ENCODE data around the gene GPSM1. TPM values are rescaled to one million over a fixed set of nuclear protein-coding genes. Genes with fewer than 3 reads are reported as not detected.

GPSM1 gene
- total RNA-seq, 1 experiment from 2014 or later = 26.4 TPM

DNA sequence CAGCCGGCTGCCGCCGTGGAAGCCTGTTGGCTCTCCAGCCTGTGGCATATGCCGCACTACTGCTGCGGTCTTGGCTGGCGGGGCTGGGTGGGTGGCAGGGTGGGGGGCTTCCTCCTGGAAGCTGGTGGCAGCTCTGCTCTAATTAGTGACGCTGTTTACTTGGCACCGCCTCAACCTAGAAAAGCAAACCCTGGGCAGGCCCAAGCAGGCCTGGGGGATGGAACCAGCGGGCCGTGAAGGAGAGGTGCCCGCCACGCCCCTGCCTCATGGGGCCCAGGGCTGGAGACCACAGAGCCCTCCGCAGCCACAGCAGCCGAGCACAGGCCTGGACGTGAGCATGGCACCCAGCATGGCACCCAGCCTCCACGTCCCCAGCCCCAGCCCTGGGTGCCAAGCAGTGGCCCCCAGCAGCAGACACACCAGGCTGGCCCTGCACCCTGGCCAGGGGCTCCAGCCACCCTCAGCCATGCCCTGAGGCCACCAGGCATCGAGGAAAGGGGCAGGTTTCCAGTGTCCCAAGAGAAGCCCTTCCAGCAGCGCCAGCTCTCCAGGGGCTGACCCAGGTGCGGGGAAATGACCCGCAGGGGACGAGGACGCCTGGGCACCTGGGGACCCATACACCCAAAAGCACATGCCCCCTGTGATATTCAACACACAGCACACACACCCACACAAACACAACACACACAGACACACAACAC, 18.1 kb upstream of the GPSM1 start:
- Histone ChIP-seq H3K27me3 (ENCODE audit: insufficient read depth, low read length) (no peaks in the 10 kb centered on the region), H2AFZ (ENCODE audit: low read depth, low read length, poor library complexity, severe bottlenecking) (no peak overlapping the region), H3K79me2 (ENCODE audit: insufficient read depth, low read length) (no peaks in the 10 kb centered on the region), H3K4me2 (ENCODE audit: low read length) (no peak overlapping the region), H3K4me3 (replicated peaks in 1 of 2; ENCODE audit: low read depth in 1 of 2, low read length in 2 of 2) (no peak overlapping the region), H4K20me1 (ENCODE audit: insufficient read depth) (no peaks in the 10 kb centered on the region), H3K36me3 (ENCODE audit: control insufficient read depth in 1 of 2, insufficient read depth in 2 of 2, low read length in 2 of 2) (no peaks in the 10 kb centered on the region), H3K9ac (ENCODE audit: low read length) (no peak overlapping the region), H3K4me1 (ENCODE audit: control insufficient read depth in 1 of 2, insufficient read depth in 2 of 2, low read length in 2 of 2) (peaks cover 13 to 19% of the 10 kb centered on the region in 2 experiments), H3K27ac (ENCODE audit: low read depth, low read length) (peak overlapping the region; percentile 13; the same call in 1 of the 2 replicates), H3K9me3 (ENCODE audit: control insufficient read depth in 1 of 2, insufficient read depth in 1 of 2, low read depth in 1 of 2, low read length in 2 of 2) (peaks cover 0 to 5% of the 10 kb centered on the region in 2 experiments; a peak in 2 of 4 replicates), H3K9me2 (ENCODE audit: insufficient read depth) (no peaks in the 10 kb centered on the region)
- RAD21 ChIA-PET (ENCODE audit: low non-redundant PET in 1 of 2, low total read pairs in 2 of 2, uncharacterized antibody in 2 of 2, unreplicated experiment in 2 of 2) = no interaction called here
- ATAC-seq (no peak), DNase-seq (ENCODE audit: low read depth, low spot score) (no peak)
- POLR2A ChIA-PET = no interaction called here
- TF ChIP-seq POLR2AphosphoS5 (IDR thresholded peaks at IDR 0.05; ENCODE audit: low read depth, low read length) (no peak), ELF1 (IDR thresholded peaks at IDR 0.05; ENCODE audit: borderline replicate concordance, low read depth) (no peak), EZH2 (IDR thresholded peaks at IDR 0.05) (no peak), SIN3A (IDR thresholded peaks at IDR 0.05; ENCODE audit: low read depth) (no peak), JUND (IDR thresholded peaks at IDR 0.05) (no peak), ZNF274 (IDR thresholded peaks at IDR 0.05; ENCODE audit: low read depth, low read length) (no peak), CEBPB (IDR thresholded peaks at IDR 0.05; ENCODE audit: low read depth) (no peak), FOSL1 (IDR thresholded peaks at IDR 0.05; ENCODE audit: low read depth) (no peak), TCF7L2 (IDR thresholded peaks at IDR 0.05; ENCODE audit: borderline replicate concordance, extremely low read depth, insufficient read depth, insufficient read length) (no peak), CBX3 (IDR thresholded peaks at IDR 0.05; ENCODE audit: low read depth) (no peak), EZH2phosphoT487 (IDR thresholded peaks at IDR 0.05; ENCODE audit: borderline replicate concordance) (no peak), YY1 (IDR thresholded peaks at IDR 0.05; ENCODE audit: extremely low read depth, insufficient replicate concordance, low read depth, low read length) (no peak)
- TF ChIP-seq, protein P1, sequence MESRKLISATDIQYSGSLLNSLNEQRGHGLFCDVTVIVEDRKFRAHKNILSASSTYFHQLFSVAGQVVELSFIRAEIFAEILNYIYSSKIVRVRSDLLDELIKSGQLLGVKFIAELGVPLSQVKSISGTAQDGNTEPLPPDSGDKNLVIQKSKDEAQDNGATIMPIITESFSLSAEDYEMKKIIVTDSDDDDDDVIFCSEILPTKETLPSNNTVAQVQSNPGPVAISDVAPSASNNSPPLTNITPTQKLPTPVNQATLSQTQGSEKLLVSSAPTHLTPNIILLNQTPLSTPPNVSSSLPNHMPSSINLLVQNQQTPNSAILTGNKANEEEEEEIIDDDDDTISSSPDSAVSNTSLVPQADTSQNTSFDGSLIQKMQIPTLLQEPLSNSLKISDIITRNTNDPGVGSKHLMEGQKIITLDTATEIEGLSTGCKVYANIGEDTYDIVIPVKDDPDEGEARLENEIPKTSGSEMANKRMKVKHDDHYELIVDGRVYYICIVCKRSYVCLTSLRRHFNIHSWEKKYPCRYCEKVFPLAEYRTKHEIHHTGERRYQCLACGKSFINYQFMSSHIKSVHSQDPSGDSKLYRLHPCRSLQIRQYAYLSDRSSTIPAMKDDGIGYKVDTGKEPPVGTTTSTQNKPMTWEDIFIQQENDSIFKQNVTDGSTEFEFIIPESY (IDR thresholded peaks at IDR 0.05; ENCODE audit: extremely low read depth, insufficient replicate concordance, low read length) = no peak
- TF ChIP-seq, protein P2, sequence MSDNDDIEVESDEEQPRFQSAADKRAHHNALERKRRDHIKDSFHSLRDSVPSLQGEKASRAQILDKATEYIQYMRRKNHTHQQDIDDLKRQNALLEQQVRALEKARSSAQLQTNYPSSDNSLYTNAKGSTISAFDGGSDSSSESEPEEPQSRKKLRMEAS (IDR thresholded peaks at IDR 0.05) = no peak
- BruUV-seq (replicated peaks) = TSS peak; percentile 38
- CTCF ChIA-PET = no interaction called here
- intact Hi-C loops (cut with micrococcal nuclease) = no loop called here

Measured in HCT116 (cell line).